ENCODE measurements around the gene C6orf89.

DNA sequence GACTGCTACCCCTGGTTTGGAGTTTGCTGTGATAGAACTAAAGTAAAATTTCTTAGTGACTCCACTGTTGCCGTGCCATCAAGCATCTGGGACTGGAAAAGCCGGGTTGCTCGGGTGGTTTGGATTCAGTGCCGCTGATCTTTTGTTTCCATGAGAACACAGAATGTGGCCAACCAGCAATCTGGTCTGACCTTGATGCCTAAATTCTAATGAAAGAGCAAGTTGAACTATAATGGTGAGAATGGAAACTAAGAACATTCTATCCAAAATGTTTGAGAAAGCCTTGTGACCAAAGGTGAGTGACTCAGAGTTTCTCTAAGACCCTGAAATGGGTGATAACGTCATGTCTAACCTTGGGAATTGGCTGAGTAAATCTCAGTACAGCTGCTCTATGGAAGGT is 58.9 kb downstream of the C6orf89 start:
- TF ChIP-seq CTCF (IDR thresholded peaks at IDR 0.05 in 8 of 11, conservative IDR thresholded peaks at IDR 0.05 in 3 of 11), result no peak
- no peak for TF ChIP-seq POLR2A (IDR thresholded peaks at IDR 0.05)
